ENCODE data around the gene PADI6. TPM values are rescaled to one million over a fixed set of nuclear protein-coding genes. Genes with fewer than 3 reads are reported as not detected.

The PADI6 gene
- total and polyA plus RNA-seq, 9 of the 15 experiments (the other 6 are each of a cell fraction or from before 2014, with no cell fraction given) = not detected

DNA sequence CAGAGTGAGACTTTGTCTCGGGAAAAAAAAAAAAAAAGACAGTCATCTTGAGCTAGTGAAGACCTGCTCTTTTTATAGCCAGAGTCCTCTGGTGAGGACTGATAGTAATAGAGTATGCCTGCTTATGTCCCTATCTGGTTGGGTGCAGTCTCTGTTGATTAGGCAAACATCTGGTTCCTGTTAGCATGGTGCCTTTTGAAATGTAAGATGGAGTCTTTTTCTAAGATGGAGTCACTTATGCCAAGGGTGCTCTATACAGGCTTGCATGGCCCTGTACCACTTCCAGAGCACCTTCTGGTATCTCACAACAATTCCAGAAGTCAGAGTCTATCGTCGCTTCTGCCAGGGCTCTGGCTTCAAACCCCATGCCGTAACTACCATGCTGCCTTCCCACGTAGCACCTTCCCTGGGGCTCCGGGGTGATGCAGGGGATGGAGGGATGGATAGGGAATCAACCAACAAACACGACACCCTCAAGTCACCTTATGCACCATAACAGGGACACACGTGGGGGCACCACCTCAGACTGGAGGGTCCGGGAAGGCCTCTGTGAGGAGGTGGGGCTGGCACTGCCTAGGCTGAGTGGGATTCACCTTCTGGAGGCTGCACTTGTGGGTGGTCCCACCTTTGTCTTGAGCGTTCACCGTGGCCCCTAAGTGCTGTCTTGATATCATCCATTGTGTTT lies 11.6 kb upstream of the PADI6 start (continued):
- TF ChIP-seq FOXJ3 (CRISPR knock-in tag; IDR thresholded peaks at IDR 0.05) (no peak), ZNF584 (CRISPR knock-in tag; IDR thresholded peaks at IDR 0.05; ENCODE audit: low read depth) (peak; percentile 100), ZNF140 (CRISPR knock-in tag; IDR thresholded peaks at IDR 0.05) (peak; percentile 98), SAFB (IDR thresholded peaks at IDR 0.05; ENCODE audit: borderline replicate concordance, low read depth, low read length) (no peak), PCBP1 (IDR thresholded peaks at IDR 0.05; ENCODE audit: low read depth, low read length, poor library complexity, severe bottlenecking) (no peak), PHF21A (IDR thresholded peaks at IDR 0.05; ENCODE audit: borderline replicate concordance, low read depth) (no peak), HDAC3 (IDR thresholded peaks at IDR 0.05; ENCODE audit: borderline replicate concordance, partially characterized antibody) (peak; percentile 43), SMARCE1 (IDR thresholded peaks at IDR 0.05) (peak; percentile 73; the same call in 1 of the 2 replicates), SMAD1 (IDR thresholded peaks at IDR 0.05; ENCODE audit: low read depth, low read length, partially characterized antibody) (no peak), ESRRA (IDR thresholded peaks at IDR 0.05; ENCODE audit: borderline replicate concordance, low read depth) (no peak), HNRNPUL1 (IDR thresholded peaks at IDR 0.05; ENCODE audit: low read length) (no peak), RBM22 (IDR thresholded peaks at IDR 0.05; ENCODE audit: low read depth, low read length, poor library complexity, severe bottlenecking) (no peak)
- TF ChIP-seq, protein P1, sequence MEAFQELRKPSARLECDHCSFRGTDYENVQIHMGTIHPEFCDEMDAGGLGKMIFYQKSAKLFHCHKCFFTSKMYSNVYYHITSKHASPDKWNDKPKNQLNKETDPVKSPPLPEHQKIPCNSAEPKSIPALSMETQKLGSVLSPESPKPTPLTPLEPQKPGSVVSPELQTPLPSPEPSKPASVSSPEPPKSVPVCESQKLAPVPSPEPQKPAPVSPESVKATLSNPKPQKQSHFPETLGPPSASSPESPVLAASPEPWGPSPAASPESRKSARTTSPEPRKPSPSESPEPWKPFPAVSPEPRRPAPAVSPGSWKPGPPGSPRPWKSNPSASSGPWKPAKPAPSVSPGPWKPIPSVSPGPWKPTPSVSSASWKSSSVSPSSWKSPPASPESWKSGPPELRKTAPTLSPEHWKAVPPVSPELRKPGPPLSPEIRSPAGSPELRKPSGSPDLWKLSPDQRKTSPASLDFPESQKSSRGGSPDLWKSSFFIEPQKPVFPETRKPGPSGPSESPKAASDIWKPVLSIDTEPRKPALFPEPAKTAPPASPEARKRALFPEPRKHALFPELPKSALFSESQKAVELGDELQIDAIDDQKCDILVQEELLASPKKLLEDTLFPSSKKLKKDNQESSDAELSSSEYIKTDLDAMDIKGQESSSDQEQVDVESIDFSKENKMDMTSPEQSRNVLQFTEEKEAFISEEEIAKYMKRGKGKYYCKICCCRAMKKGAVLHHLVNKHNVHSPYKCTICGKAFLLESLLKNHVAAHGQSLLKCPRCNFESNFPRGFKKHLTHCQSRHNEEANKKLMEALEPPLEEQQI (IDR thresholded peaks at IDR 0.05) = no peak
- TF ChIP-seq, protein P2, sequence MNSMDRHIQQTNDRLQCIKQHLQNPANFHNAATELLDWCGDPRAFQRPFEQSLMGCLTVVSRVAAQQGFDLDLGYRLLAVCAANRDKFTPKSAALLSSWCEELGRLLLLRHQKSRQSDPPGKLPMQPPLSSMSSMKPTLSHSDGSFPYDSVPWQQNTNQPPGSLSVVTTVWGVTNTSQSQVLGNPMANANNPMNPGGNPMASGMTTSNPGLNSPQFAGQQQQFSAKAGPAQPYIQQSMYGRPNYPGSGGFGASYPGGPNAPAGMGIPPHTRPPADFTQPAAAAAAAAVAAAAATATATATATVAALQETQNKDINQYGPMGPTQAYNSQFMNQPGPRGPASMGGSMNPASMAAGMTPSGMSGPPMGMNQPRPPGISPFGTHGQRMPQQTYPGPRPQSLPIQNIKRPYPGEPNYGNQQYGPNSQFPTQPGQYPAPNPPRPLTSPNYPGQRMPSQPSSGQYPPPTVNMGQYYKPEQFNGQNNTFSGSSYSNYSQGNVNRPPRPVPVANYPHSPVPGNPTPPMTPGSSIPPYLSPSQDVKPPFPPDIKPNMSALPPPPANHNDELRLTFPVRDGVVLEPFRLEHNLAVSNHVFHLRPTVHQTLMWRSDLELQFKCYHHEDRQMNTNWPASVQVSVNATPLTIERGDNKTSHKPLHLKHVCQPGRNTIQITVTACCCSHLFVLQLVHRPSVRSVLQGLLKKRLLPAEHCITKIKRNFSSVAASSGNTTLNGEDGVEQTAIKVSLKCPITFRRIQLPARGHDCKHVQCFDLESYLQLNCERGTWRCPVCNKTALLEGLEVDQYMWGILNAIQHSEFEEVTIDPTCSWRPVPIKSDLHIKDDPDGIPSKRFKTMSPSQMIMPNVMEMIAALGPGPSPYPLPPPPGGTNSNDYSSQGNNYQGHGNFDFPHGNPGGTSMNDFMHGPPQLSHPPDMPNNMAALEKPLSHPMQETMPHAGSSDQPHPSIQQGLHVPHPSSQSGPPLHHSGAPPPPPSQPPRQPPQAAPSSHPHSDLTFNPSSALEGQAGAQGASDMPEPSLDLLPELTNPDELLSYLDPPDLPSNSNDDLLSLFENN (IDR thresholded peaks at IDR 0.05; ENCODE audit: low read depth in 2 of 2, low read length in 2 of 2) = peak in 1 of 2 experiments; percentile 82; a peak in 1 of 4 replicates
- TF ChIP-seq, protein P3, sequence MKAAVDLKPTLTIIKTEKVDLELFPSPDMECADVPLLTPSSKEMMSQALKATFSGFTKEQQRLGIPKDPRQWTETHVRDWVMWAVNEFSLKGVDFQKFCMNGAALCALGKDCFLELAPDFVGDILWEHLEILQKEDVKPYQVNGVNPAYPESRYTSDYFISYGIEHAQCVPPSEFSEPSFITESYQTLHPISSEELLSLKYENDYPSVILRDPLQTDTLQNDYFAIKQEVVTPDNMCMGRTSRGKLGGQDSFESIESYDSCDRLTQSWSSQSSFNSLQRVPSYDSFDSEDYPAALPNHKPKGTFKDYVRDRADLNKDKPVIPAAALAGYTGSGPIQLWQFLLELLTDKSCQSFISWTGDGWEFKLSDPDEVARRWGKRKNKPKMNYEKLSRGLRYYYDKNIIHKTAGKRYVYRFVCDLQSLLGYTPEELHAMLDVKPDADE (conservative IDR thresholded peaks at IDR 0.05; ENCODE audit: control insufficient read depth, low read depth, low read length) = no peak
